Panc1 (cell line): ENCODE measurements around the gene STEAP1B. TPM values are rescaled to one million over a fixed set of nuclear protein-coding genes. Genes with fewer than 3 reads are reported as not detected.
"Not testable (repeated sequence)": the region's sequence is repeated elsewhere in the genome, so short reads cannot be mapped to it uniquely, and the experiment has no call there.

Experiments used
- ATAC-seq: fragments of 200-7000 bp; cut with Tn5 transposase; 2 replicates; pipeline ENCODE4 v1.9.1; 2020; ENCODE audit warnings: mild to moderate bottlenecking, moderate library complexity
- BruUV-seq: library from RNA; stranded (reverse); fragments of 400-500 nt; replicated peaks from 2 replicates; lab custom pipeline; 2021; lab: Mats Ljungman, UMichigan
- CTCF ChIA-PET: fragments of 300-600 bp; sonication (Branson Sonifier 250); formaldehyde crosslinking; loops from one replicate; lab custom pipeline; 2022; ENCODE audit warnings: antibody characterized with exemption; lab: Charles Lee
- POLR2A ChIA-PET: fragments of 300-600 bp; sonication (Branson Sonifier 250); formaldehyde crosslinking; loops from one replicate; lab custom pipeline; 2022; ENCODE audit warnings: antibody characterized with exemption; lab: Charles Lee
- DNase-seq: peaks from one replicate; pipeline ENCODE4 v3.0.0-alpha.2; 2010; ENCODE audit warnings: low read depth, low spot score
- H3K27ac ChIP-seq: 2 replicates; pipeline ENCODE4 v1.5.1; 2011; ENCODE audit warnings: mild to moderate bottlenecking, low read length, inconsistent platforms
- H3K27me3 ChIP-seq: fragments of 200-500 bp; sonication (Bioruptor generic); 2 replicates; pipeline ENCODE4 v1.6.0; 2014; ENCODE audit warnings: low read length, inconsistent platforms; ENCODE audit not compliant: control insufficient read depth, insufficient read depth
- H3K36me3 ChIP-seq: fragments of 200-500 bp; sonication (Bioruptor generic); 2 replicates; pipeline ENCODE4 v1.5.1; 2014; ENCODE audit warnings: inconsistent platforms, mild to moderate bottlenecking, low read length, moderate library complexity; ENCODE audit not compliant: control insufficient read depth, insufficient read depth
- H3K4me1 ChIP-seq: 2 replicates; pipeline ENCODE4 v1.5.1; 2011; ENCODE audit warnings: inconsistent platforms, mild to moderate bottlenecking, low read length, moderate library complexity; ENCODE audit not compliant: control insufficient read depth, insufficient read depth
- H3K4me3 ChIP-seq, 2 experiments: 2 replicates each; pipeline ENCODE4 v1.5.1; 2011 to 2012; ENCODE audit warnings: low read depth in 2 of 2, low read length in 2 of 2, mild to moderate bottlenecking in 2 of 2, inconsistent platforms in 1 of 2, moderate library complexity in 1 of 2
- H3K9me3 ChIP-seq: fragments of 200-500 bp; sonication (Bioruptor generic); 2 replicates; pipeline ENCODE4 v1.5.1; 2014; ENCODE audit warnings: low read depth, mild to moderate bottlenecking, inconsistent platforms, low read length, moderate library complexity; ENCODE audit not compliant: control insufficient read depth, insufficient read depth
- CTCF ChIP-seq: fragments of 450-650 bp; IDR thresholded peaks from 2 replicates; pipeline ENCODE4 v1.5.1; 2017; ENCODE audit warnings: mild to moderate bottlenecking
- POLR2AphosphoS5 ChIP-seq: IDR thresholded peaks from 2 replicates; pipeline ENCODE4 v1.6.1; 2012; ENCODE audit warnings: mild to moderate bottlenecking, low read depth, low read length, moderate library complexity
- REST ChIP-seq, 2 experiments: IDR thresholded peaks; 2 replicates each; pipeline ENCODE4 v1.6.1; 2011 to 2012; ENCODE audit warnings: low read depth in 2 of 2, control low read depth in 1 of 2, low read length in 1 of 2, mild to moderate bottlenecking in 1 of 2, moderate library complexity in 1 of 2; ENCODE audit not compliant: insufficient read depth in 1 of 2
- SIN3A ChIP-seq: IDR thresholded peaks from 2 replicates; pipeline ENCODE4 v1.6.1; 2012; ENCODE audit warnings: low read depth, mild to moderate bottlenecking, low read length, moderate library complexity, borderline replicate concordance; ENCODE audit not compliant: insufficient read depth
- TCF7L2 ChIP-seq: IDR thresholded peaks from 2 replicates; pipeline ENCODE4 v1.6.1; 2011; ENCODE audit warnings: mild to moderate bottlenecking, low read depth, low read length, inconsistent platforms
- in situ Hi-C: cut with HindIII; loops from 2 replicates; pipeline ENCODE4 v1.10.0; 2016; ENCODE audit warnings: low sequenced_read_pairs, low pct_unique_long_range_greater_than_20kb
- intact Hi-C: fragments of 100-400 bp; cut with micrococcal nuclease; formaldehyde crosslinking; loops from one replicate; pipeline ENCODE4 v1.10.0; 2022; ENCODE audit not compliant: unreplicated experiment
- total RNA-seq: library from RNA; stranded (reverse); gene quantifications from one replicate; pipeline ENCODE4 v1.2.1, GENCODE V29; 2021; ENCODE audit not compliant: unreplicated experiment

The STEAP1B gene
- total RNA-seq, 1 experiment from 2014 or later, result 3.3 TPM

DNA sequence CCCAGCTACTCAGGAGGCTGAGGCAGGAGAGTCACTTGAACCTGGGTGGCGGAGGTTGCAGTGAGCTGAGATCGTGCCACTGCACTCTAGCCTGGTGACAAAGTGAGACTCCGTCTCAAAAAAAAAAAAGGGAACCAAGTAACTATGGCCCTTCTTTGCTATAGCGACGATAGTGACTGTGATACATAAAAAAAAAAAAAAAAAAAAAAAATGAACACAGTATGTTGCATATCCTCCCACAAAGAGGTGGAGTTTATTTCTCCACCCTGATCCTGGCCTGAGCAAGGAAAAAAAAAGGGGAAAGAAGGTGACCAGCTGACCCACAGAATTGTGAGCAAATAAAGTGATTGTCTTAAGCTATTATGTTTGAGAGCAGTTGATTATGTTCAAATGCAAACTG, 42.3 kb upstream of the STEAP1B start:
- BruUV-seq, result no TSS peak
- no peak overlapping the region for H3K27ac ChIP-seq
- ATAC-seq (no peak), DNase-seq (no peak)
- ChIA-PET POLR2A (no interaction called here), CTCF (no interaction called here)
- H3K4me1 ChIP-seq, result no peaks in the 10 kb centered on the region
- in situ Hi-C loops, result no loop called here
- no peaks in the 10 kb centered on the region for H3K36me3 ChIP-seq
- no peaks in the 10 kb centered on the region for H3K9me3 ChIP-seq
- peaks cover 18% of the 10 kb centered on the region for H3K27me3 ChIP-seq
- intact Hi-C loops, result no loop called here
- H3K4me3 ChIP-seq, result no peak overlapping the region
- TF ChIP-seq POLR2AphosphoS5 (no peak), REST (IDR thresholded peaks at IDR 0.05; ENCODE audit: insufficient read depth in 1 of 2, low read depth in 2 of 2, low read length in 1 of 2) (no peak), TCF7L2 (no peak), CTCF (no peak), SIN3A (no peak)

- Histone ChIP-seq H3K36me3 (no peaks in the 10 kb centered on the region), H3K27ac (no peak overlapping the region), H3K27me3 (peaks cover 14% of the 10 kb centered on the region), H3K4me3 (no peak overlapping the region), H3K9me3 (no peaks in the 10 kb centered on the region), H3K4me1 (no peaks in the 10 kb centered on the region)
- ChIA-PET POLR2A (no interaction called here), CTCF (no interaction called here)
- no TSS peak for BruUV-seq
- TF ChIP-seq CTCF (no peak), REST (IDR thresholded peaks at IDR 0.05; ENCODE audit: insufficient read depth in 1 of 2, low read depth in 2 of 2, low read length in 1 of 2) (no peak), SIN3A (no peak)
- intact Hi-C loops (no loop called here), in situ Hi-C loops (no loop called here)
- DNase-seq (no peak), ATAC-seq (no peak)
These were observed 41.8 kb upstream of the STEAP1B start for GRCh38 chr7:22541789-22542188.

DNA sequence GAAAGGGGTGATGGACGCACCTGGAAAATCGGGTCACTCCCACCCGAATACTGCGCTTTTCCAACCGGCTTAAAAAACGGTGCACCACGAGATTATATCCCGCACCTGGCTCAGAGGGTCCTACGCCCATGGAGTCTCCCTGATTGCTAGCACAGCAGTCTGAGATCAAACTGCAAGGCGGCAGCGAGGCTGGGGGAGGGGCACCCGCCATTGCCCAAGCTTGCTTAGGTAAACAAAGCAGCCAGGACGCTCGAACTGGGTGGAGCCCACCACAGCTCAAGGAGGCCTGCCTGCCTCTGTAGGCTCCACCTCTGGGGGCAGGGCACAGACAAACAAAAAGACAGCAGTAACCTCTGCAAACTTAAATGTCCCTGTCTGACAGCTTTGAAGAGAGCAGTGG, 28.5 kb upstream of the STEAP1B start:
- H3K4me1 ChIP-seq, H3K27me3 ChIP-seq, CTCF ChIA-PET, H3K9me3 ChIP-seq, intact Hi-C loops, H3K27ac ChIP-seq, BruUV-seq, DNase-seq, H3K4me3 ChIP-seq, H3K36me3 ChIP-seq, POLR2A ChIA-PET, ATAC-seq, in situ Hi-C loops: not testable (repeated sequence)
